GM10266 (cell line): Measurements from ENCODE around the gene NCOA5.

Experiments used
- DNase-seq: peaks from one replicate; pipeline ENCODE4 v3.0.0; 2012; ENCODE audit errors: extremely low spot score
- TF ChIP-seq, protein P1 (sequence below): IDR thresholded peaks from 2 replicates; pipeline ENCODE4 v1.5.1; 2012; ENCODE audit warnings: mild to moderate bottlenecking, low read depth; ENCODE audit not compliant: control insufficient read depth, insufficient read depth; ENCODE audit errors: missing control alignments

Gene NCOA5

DNA sequence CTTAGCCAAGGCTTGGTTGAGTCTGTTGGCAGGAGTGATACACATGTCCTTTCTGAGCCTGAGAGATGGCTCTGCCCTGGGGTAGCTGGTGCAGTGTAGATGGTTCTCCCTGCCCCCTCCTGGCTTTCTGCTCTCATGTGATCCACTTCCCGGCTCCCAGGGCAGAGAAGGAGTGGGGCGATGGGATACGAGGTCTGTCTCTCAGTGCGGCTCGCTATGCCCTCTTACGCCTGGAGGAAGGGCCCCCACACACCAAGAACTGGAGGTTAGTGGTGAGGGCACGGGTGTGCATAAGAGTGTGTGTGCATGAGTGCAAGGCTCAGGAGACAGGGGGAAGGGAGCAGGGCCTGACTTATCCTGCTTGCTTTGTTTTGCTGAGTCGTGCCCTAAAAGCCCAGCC is 41.9 kb downstream of the NCOA5 start:
- DNase-seq = no peak

DNA sequence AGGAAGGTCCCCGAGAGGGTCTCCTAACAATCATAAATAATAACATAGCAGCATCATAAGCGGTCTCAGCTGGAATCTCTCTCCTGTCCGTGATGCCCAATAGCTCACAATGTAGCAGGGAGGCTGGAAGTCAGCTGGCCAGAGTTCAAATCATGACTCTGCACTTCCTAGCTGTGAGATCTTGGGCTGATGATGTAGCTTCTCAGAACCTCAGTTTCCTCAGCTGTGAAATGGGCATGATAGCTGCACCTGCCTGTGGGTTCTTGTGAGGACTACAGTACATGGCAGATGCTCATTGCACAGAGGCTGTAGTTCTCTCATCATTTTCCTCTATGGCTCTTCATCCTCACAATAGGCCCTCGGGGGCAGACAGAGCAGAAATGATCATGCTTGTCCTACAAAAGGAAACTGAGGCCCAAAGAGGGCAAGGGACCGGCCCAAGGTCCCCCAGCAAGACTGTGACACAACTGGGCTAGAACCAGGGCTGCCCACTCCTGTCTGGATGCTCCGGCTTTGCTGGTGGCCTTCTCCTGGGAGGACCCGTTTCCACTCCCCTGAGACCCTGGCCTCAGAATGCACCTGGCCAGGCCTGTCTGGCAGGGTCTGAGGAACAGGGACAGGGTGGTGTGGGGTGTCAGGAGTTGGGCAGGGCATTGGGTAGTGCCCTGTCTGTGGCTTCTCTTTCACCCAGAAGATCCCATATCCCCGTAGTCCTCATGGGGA is 43.0 kb downstream of the NCOA5 start:
- no peak for DNase-seq
- TF ChIP-seq, protein P1, sequence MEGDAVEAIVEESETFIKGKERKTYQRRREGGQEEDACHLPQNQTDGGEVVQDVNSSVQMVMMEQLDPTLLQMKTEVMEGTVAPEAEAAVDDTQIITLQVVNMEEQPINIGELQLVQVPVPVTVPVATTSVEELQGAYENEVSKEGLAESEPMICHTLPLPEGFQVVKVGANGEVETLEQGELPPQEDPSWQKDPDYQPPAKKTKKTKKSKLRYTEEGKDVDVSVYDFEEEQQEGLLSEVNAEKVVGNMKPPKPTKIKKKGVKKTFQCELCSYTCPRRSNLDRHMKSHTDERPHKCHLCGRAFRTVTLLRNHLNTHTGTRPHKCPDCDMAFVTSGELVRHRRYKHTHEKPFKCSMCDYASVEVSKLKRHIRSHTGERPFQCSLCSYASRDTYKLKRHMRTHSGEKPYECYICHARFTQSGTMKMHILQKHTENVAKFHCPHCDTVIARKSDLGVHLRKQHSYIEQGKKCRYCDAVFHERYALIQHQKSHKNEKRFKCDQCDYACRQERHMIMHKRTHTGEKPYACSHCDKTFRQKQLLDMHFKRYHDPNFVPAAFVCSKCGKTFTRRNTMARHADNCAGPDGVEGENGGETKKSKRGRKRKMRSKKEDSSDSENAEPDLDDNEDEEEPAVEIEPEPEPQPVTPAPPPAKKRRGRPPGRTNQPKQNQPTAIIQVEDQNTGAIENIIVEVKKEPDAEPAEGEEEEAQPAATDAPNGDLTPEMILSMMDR = no peak

More for the DNA sequence above, 41.9 kb downstream of the NCOA5 start:
- TF ChIP-seq, protein P1 = no peak

DNA sequence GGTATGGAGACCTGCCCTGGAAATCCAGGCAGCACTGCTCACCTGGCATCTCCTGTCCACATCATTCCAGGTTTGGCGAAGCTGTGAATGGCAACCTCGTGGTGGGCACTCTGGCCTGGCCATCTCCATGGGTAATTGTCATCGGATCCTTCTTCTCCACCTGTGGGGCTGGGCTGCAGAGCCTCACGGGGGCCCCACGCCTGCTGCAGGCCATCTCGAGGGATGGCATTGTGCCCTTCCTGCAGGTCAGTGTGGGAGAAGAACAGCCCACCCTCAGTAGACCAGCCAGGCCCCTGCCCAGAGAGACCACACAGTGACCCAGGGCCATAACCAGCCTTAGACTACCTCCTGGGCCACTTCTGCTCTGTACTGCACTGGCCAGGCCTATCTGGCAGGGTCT is 44.9 kb downstream of the NCOA5 start:
- no peak for DNase-seq
- TF ChIP-seq, protein P1 = no peak

DNA sequence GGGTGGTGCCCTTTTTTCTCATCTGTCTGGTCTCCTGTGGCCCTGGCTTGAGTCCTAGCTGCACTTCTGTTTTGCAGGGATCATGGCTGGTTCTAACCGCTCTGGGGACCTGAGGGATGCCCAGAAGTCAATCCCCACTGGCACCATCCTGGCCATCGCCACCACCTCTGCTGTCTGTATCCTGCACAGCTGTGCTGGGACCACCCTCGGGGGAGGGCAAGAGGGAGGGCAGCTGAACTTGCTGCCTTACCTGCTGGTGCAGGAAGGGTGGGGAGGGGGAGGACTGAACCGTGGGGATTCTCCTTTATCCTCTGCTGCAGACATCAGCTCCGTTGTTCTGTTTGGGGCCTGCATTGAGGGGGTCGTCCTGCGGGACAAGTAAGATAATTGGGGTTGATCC is 46.2 kb downstream of the NCOA5 start:
- TF ChIP-seq, protein P1 = no peak

DNA sequence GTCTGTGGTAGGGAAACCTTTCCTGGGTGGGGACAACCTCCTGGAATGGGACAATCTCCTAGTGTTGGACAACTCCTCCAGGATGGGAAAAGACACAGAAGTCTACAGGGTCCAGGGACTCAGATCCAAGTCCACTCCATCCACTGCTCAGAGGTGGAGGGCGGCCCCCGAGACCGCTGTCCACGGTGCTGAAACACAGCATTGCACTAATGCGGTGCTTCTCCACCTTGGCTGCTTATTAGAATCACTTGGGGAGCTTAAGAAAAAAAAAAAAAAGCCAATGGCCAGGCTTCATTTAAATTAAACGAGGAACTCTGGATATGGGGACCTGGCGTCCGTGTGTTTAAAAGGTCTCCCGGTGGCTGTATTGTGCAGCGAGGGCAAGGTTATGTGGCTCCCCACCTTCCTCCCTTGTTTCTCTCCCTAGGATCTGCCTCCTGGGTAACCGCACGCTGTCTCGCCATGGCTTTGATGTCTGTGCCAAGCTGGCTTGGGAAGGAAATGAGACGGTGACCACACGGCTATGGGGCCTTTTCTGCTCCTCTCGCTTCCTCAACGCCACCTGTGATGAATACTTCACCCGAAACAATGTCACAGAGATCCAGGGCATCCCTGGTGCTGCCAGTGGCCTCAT is 48.7 kb downstream of the NCOA5 start:
- TF ChIP-seq, protein P1 = no peak
- DNase-seq = peak; percentile 68

More for the DNA sequence above, 46.2 kb downstream of the NCOA5 start:
- DNase-seq = no peak

DNA sequence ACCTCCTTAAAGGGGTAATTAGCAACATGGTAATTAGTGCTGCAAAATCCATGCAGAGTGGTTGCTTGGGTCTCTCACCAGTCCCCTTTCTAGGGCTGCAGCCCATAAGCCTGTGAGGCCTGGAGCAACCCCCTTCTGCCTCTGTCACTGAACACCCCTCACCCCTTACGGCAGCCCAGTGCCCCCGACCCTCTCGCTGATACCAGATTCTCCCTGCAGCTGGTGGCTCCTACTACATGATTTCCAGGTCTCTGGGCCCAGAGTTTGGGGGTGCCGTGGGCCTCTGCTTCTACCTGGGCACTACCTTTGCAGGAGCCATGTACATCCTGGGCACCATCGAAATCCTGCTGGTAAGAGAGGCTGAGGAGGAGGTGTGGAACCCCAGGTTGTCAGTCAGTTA is 52.7 kb downstream of the NCOA5 start:
- no peak for DNase-seq
- TF ChIP-seq, protein P1 = no peak

DNA sequence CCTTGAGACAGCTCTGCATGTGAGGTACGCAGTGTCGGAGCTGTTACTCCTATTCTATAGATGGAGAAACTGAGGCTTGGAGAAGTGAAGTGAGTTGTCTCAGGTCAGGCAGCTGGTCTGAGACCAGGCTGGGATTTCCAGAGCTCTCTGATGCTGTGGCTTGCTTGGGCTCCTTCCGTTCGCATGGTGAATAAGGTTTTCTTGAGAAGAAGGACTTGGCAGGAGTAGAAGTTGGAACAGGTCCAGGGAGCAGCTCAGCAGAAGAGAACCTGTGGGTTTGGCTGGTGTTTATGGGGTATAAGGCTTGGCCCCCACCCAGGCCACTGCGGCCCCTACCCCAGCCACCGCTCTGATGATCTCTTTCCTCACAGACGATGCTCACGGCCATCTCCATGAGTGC is 53.4 kb downstream of the NCOA5 start:
- DNase-seq = no peak
- TF ChIP-seq, protein P1 = no peak
